Vagina (tissue), 2 donors: ENCODE results near the gene ZNF709.
A peak's percentile ranks its signal among the peaks of the same experiment; 100 is the strongest.

Source experiments
- CTCF ChIP-seq, 3 experiments: fragments of 450-650 bp in 2 of 3; fragments of 200-600 bp in 1 of 3; sonication (generic) in 1 of 3; IDR thresholded peaks; one replicate each; pipeline ENCODE4 v1.5.1; 2017 to 2019; ENCODE audit warnings: antibody characterized with exemption in 3 of 3, mild to moderate bottlenecking in 2 of 3, moderate library complexity in 2 of 3
- POLR2A ChIP-seq, 2 donors: fragments of 450-650 bp; IDR thresholded peaks; one replicate each; pipeline ENCODE4 v1.6.1; 2017; ENCODE audit warnings: antibody characterized with exemption in 2 of 2, mild to moderate bottlenecking in 2 of 2, moderate library complexity in 2 of 2
- POLR2AphosphoS5 ChIP-seq, 2 donors: sonication (generic); formaldehyde crosslinking; IDR thresholded peaks; one replicate each; pipeline ENCODE4 v1.9.0; 2017; ENCODE audit warnings: antibody characterized with exemption in 2 of 2, mild to moderate bottlenecking in 2 of 2, low read depth in 1 of 2; ENCODE audit not compliant: insufficient read depth in 1 of 2

GRCh38 chr19:12440541-12441316 is 43.9 kb downstream of the ZNF709 start, which contains the start of gene ZNF443:
- TF ChIP-seq POLR2A (IDR thresholded peaks at IDR 0.05) (no peak), CTCF (IDR thresholded peaks at IDR 0.05) (no peak), POLR2AphosphoS5 (IDR thresholded peaks at IDR 0.05; ENCODE audit: insufficient read depth in 1 of 2, low read depth in 1 of 2) (peak; percentile 81 to 91)
